B cell (primary cell): ENCODE measurements around the gene FGF10. TPM values are rescaled to one million over a fixed set of nuclear protein-coding genes. Genes with fewer than 3 reads are reported as not detected.

Experiments used
- ATAC-seq: fragments of 200-7000 bp; cut with Tn5 transposase; one replicate; pipeline ENCODE4 v1.10.0; 2021; ENCODE audit warnings: low read depth, mild to moderate bottlenecking, moderate number of reproducible peaks, moderate library complexity
- CTCF ChIA-PET: fragments of 350-600 bp; sonication (Branson Sonifier 250); formaldehyde crosslinking; loops from one replicate; lab custom pipeline; 2021; ENCODE audit warnings: antibody characterized with exemption, inconsistent platforms; lab: Charles Lee
- POLR2A ChIA-PET: fragments of 350-600 bp; sonication (Branson Sonifier 250); formaldehyde crosslinking; loops from one replicate; lab custom pipeline; 2021; ENCODE audit warnings: antibody characterized with exemption; lab: Charles Lee
- DNase-seq: peaks from one replicate; pipeline ENCODE4 v3.0.0; 2013
- H2AFZ ChIP-seq: 2 replicates; pipeline ENCODE4 v1.6.1; 2012; ENCODE audit warnings: mild to moderate bottlenecking, low read depth, low read length; ENCODE audit not compliant: insufficient read depth, poor library complexity, severe bottlenecking
- H3K27ac ChIP-seq, 2 donors: 1 replicate in 1 of 2; 2 replicates in 1 of 2; pipeline ENCODE4 v1.5.1; 2012 to 2013; ENCODE audit warnings: low read length in 2 of 2, mild to moderate bottlenecking in 2 of 2, moderate library complexity in 1 of 2
- H3K27me3 ChIP-seq, 4 experiments: fragments of 200-600 bp in 1 of 4; sonication (generic) in 1 of 4; replicated peaks in 1 of 4; 1 replicate in 2 of 4; 2 replicates in 2 of 4; pipeline versions ENCODE4 v1.6.1 to v1.7.0; 2013 to 2016; ENCODE audit warnings: low read length in 3 of 4, mild to moderate bottlenecking in 2 of 4, mixed read lengths in 1 of 4, moderate library complexity in 1 of 4; ENCODE audit not compliant: insufficient read depth in 4 of 4, control insufficient read depth in 3 of 4; ENCODE audit errors: control extremely low read depth in 1 of 4
- H3K36me3 ChIP-seq, 2 experiments: replicated peaks in 1 of 2; 1 replicate in 1 of 2; 2 replicates in 1 of 2; pipeline versions ENCODE4 v1.6.1 to v1.7.1; 2013; ENCODE audit warnings: low read length in 1 of 2; ENCODE audit not compliant: insufficient read depth in 2 of 2, control insufficient read depth in 1 of 2; ENCODE audit errors: control extremely low read depth in 1 of 2, extremely low read depth in 1 of 2
- H3K4me1 ChIP-seq, 2 donors: fragments of 200-600 bp in 1 of 2; sonication (generic) in 1 of 2; 1 replicate in 1 of 2; 2 replicates in 1 of 2; pipeline versions ENCODE4 v1.5.1 to v1.6.1; 2013 to 2017; ENCODE audit warnings: low read length in 2 of 2; ENCODE audit not compliant: control insufficient read depth in 2 of 2, insufficient read depth in 2 of 2
- H3K4me2 ChIP-seq: replicated peaks from 2 replicates; pipeline ENCODE3; 2012; ENCODE audit warnings: mild to moderate bottlenecking, low read depth, low read length; ENCODE audit not compliant: poor library complexity, severe bottlenecking
- H3K4me3 ChIP-seq, 5 experiments: fragments of 200-600 bp in 1 of 5; sonication (generic) in 1 of 5; 1 replicate in 3 of 5; 2 replicates in 2 of 5; pipeline versions ENCODE4 v1.5.1 to v1.7.0; 2011 to 2016; ENCODE audit warnings: low read length in 4 of 5, mild to moderate bottlenecking in 4 of 5, low read depth in 2 of 5, control low read depth in 1 of 5, moderate library complexity in 1 of 5; ENCODE audit not compliant: insufficient read depth in 1 of 5; ENCODE audit errors: control extremely low read depth in 1 of 5, extremely low read depth in 1 of 5
- H3K79me2 ChIP-seq: fragments of 200-600 bp; sonication (generic); one replicate; pipeline ENCODE4 v1.6.0; 2016; ENCODE audit warnings: low read length; ENCODE audit not compliant: control insufficient read depth, insufficient read depth
- H3K9ac ChIP-seq: fragments of 200-600 bp; sonication (generic); 2 replicates; pipeline ENCODE4 v1.6.1; 2017; ENCODE audit warnings: mild to moderate bottlenecking, low read length, moderate library complexity
- H3K9me3 ChIP-seq, 3 donors: one replicate each; pipeline versions ENCODE4 v1.6.1 to v1.7.1; 2013; ENCODE audit warnings: low read length in 2 of 3; ENCODE audit not compliant: control insufficient read depth in 2 of 3, insufficient read depth in 1 of 3; ENCODE audit errors: control extremely low read depth in 1 of 3
- H4K20me1 ChIP-seq: 2 replicates; pipeline ENCODE4 v1.6.0; 2012; ENCODE audit warnings: mild to moderate bottlenecking, low read length; ENCODE audit not compliant: insufficient read depth, control insufficient read depth, poor library complexity, severe bottlenecking
- H3K27ac Mint-ChIP-seq: one replicate; pipeline ENCODE4 v1.8.0; 2021; ENCODE audit warnings: mixed read lengths
- H3K27me3 Mint-ChIP-seq: one replicate; pipeline ENCODE4 v1.8.0; 2021; ENCODE audit warnings: mixed read lengths
- H3K4me1 Mint-ChIP-seq: one replicate; pipeline ENCODE4 v1.8.0; 2021; ENCODE audit warnings: mixed read lengths
- H3K4me3 Mint-ChIP-seq: one replicate; pipeline ENCODE4 v1.8.0; 2021; ENCODE audit warnings: mixed read lengths
- H3K9me3 Mint-ChIP-seq: one replicate; pipeline ENCODE4 v1.8.0; 2022; ENCODE audit warnings: mixed read lengths; ENCODE audit not compliant: insufficient read depth
- EZH2 ChIP-seq: IDR thresholded peaks from 2 replicates; pipeline ENCODE4 v1.6.1; 2012; ENCODE audit warnings: borderline replicate concordance, low read depth, mild to moderate bottlenecking, moderate library complexity, low read length; ENCODE audit not compliant: insufficient read depth, poor library complexity, severe bottlenecking
- WGBS: methylation state at CpG from one replicate; pipeline ENCODE4 v1.1.5; 2013; ENCODE audit warnings: missing lambda C conversion rate; ENCODE audit not compliant: insufficient coverage; 5-methylcytosine and 5-hydroxymethylcytosine counted together
- intact Hi-C: fragments of 100-400 bp; cut with micrococcal nuclease; formaldehyde crosslinking; loops from one replicate; pipeline ENCODE4 v1.10.0; 2022
- polyA plus RNA-seq: library from polyadenylated mRNA; depleted of rRNA; stranded (reverse); fragments of >200 nt; gene quantifications from 2 replicates; pipeline ENCODE4 v1.2.3, GENCODE V29; 2012
- total RNA-seq, 2 donors: library from RNA; stranded (reverse); fragments of 120-200 nt in 1 of 2; gene quantifications; 1 replicate in 1 of 2; 2 replicates in 1 of 2; pipeline versions ENCODE4 v1.2.3 to v1.2.4, GENCODE V29; 2013 to 2022
- TF ChIP-seq, protein P1 (sequence below): fragments of 200-600 bp; IDR thresholded peaks from one replicate; pipeline ENCODE4 v1.8.0; 2022; ENCODE audit warnings: antibody characterized with exemption, mild to moderate bottlenecking

Gene FGF10
- total and polyA plus RNA-seq, 2 donors (not counting 1 experiment from before 2014, with no cell fraction given) = not detected

DNA sequence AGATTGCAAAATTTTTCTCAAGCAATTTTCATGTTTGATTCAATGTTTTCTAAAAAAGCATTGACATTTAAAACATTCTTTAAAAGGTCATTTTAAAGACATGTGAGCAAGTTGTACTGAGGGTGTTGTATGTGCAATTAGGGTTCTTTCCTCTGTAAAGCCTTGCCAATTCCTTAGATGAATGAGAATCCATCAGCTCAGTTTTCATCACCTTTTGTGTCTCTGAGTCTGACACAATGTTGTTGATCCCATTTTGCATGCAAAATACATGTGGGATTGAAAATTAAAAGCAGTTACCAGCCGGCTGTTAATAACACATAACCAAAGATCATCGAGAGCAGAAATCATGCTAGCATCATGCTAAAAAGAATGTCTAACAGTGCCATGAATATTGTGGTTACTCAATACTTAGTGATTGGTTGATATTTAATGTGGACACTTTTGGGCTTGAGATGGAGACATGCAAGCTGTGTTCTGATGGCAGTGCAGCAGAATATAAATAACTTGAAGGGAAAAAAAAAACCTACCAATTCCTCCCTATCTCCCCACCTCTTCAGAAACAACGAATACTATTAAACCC, 57.7 kb downstream of the FGF10 start:
- Histone ChIP-seq H2AFZ (no peak overlapping the region), H4K20me1 (no peaks in the 10 kb centered on the region), H3K4me3 (no peak overlapping the region), H3K27me3 (no peaks in the 10 kb centered on the region), H3K79me2 (no peaks in the 10 kb centered on the region), H3K36me3 (no peaks in the 10 kb centered on the region), H3K27ac (no peak overlapping the region), H3K9me3 (peaks cover 0 to 5% (median 0%) of the 10 kb centered on the region in 3 donors), H3K9ac (no peak overlapping the region), H3K4me2 (no peak overlapping the region), H3K4me1 (no peaks in the 10 kb centered on the region)
- intact Hi-C loops = no loop called here
- TF ChIP-seq EZH2 = no peak
- TF ChIP-seq, protein P1, sequence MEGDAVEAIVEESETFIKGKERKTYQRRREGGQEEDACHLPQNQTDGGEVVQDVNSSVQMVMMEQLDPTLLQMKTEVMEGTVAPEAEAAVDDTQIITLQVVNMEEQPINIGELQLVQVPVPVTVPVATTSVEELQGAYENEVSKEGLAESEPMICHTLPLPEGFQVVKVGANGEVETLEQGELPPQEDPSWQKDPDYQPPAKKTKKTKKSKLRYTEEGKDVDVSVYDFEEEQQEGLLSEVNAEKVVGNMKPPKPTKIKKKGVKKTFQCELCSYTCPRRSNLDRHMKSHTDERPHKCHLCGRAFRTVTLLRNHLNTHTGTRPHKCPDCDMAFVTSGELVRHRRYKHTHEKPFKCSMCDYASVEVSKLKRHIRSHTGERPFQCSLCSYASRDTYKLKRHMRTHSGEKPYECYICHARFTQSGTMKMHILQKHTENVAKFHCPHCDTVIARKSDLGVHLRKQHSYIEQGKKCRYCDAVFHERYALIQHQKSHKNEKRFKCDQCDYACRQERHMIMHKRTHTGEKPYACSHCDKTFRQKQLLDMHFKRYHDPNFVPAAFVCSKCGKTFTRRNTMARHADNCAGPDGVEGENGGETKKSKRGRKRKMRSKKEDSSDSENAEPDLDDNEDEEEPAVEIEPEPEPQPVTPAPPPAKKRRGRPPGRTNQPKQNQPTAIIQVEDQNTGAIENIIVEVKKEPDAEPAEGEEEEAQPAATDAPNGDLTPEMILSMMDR = no peak
- ATAC-seq (no peak), DNase-seq (no peak)
- Mint-ChIP-seq H3K9me3 (no peaks in the 10 kb centered on the region), H3K4me3 (no peak overlapping the region), H3K27me3 (no peaks in the 10 kb centered on the region), H3K4me1 (no peaks in the 10 kb centered on the region), H3K27ac (no peak overlapping the region)
- POLR2A ChIA-PET = no interaction called here
- CTCF ChIA-PET = no interaction called here
- WGBS = no CpG with 5 or more reads among the region's 3 CpGs

DNA sequence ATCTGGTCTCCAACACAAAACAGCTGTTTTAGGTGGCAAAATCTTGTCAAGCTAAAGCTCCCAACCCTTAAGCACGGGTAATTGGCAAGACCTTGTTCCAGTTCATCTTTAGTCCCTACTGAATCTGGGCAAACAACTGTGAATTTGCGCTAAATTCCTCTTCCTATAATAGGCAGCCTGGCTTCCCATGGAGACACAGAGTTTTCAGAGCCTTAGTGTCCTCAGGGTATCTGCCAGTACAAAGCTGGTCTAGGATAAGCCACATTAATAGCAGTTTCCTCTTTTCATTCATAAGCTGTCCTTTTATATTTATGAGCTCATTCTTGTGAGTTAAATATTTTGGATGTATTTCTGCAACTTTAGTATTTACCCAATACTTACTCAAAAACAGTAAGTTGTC, 59.5 kb downstream of the FGF10 start:
- ATAC-seq (no peak), DNase-seq (no peak)
- H3K4me1 Mint-ChIP-seq = no peaks in the 10 kb centered on the region
- H3K9me3 Mint-ChIP-seq = no peaks in the 10 kb centered on the region
- 67% methylated on average over 1 of the region's 2 CpGs for WGBS
- ChIA-PET CTCF (no interaction called here), POLR2A (no interaction called here)
- H3K9me3 ChIP-seq = peaks cover 0 to 5% (median 0%) of the 10 kb centered on the region in 3 donors
- H3K79me2 ChIP-seq = no peaks in the 10 kb centered on the region
- intact Hi-C loops = no loop called here
- H4K20me1 ChIP-seq = no peaks in the 10 kb centered on the region
- H3K36me3 ChIP-seq = no peaks in the 10 kb centered on the region
- no peak overlapping the region for H3K9ac ChIP-seq
- no peaks in the 10 kb centered on the region for H3K4me1 ChIP-seq
- H3K4me2 ChIP-seq = no peak overlapping the region
- H3K27ac ChIP-seq = no peak overlapping the region
- no peak overlapping the region for H3K4me3 ChIP-seq
- no peak overlapping the region for H2AFZ ChIP-seq
- H3K27me3 ChIP-seq = no peaks in the 10 kb centered on the region
- H3K27me3 Mint-ChIP-seq = no peaks in the 10 kb centered on the region
- TF ChIP-seq, protein P1 = no peak
- TF ChIP-seq EZH2 = no peak
- no peak overlapping the region for H3K27ac Mint-ChIP-seq
- no peak overlapping the region for H3K4me3 Mint-ChIP-seq
